Measurements from ENCODE around the gene RECQL5.

DNA sequence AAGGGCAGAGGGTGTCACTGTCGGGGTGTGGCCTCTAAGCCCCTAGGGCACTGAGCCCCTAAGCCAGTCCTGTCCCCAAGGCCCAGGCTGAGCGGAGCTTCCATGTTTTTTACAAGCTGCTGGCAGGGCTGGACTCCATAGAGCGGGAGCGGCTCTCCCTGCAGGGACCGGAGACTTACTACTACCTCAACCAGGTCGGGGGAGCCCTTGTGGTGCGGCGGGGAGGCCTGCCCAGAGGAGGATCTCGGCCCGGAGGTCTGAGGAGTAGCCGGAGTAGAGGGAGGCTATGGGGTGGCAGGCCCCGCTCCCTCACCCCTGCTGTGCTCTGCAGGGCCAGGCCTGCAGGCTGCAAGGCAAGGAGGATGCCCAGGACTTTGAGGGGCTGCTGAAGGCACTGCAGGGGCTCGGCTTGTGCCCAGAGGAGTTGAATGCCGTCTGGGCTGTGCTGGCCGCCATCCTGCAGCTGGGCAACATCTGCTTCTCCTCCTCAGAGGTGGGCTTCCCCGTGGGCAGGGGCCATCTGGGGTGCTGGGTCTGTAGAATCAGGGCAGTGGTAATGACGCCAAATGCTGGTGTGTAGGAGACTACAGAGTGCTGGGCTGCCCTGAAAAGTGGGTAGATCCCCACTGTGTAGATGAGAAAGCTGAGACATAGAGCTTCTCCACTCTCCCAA is 74.5 kb downstream of the RECQL5 start:
- TF ChIP-seq, protein P1, sequence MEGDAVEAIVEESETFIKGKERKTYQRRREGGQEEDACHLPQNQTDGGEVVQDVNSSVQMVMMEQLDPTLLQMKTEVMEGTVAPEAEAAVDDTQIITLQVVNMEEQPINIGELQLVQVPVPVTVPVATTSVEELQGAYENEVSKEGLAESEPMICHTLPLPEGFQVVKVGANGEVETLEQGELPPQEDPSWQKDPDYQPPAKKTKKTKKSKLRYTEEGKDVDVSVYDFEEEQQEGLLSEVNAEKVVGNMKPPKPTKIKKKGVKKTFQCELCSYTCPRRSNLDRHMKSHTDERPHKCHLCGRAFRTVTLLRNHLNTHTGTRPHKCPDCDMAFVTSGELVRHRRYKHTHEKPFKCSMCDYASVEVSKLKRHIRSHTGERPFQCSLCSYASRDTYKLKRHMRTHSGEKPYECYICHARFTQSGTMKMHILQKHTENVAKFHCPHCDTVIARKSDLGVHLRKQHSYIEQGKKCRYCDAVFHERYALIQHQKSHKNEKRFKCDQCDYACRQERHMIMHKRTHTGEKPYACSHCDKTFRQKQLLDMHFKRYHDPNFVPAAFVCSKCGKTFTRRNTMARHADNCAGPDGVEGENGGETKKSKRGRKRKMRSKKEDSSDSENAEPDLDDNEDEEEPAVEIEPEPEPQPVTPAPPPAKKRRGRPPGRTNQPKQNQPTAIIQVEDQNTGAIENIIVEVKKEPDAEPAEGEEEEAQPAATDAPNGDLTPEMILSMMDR (IDR thresholded peaks at IDR 0.05) = no peak
- no peak for TF ChIP-seq ZFX (IDR thresholded peaks at IDR 0.05; ENCODE audit: borderline replicate concordance)
